ENCODE measurements around the gene SLC6A9. TPM values are rescaled to one million over a fixed set of nuclear protein-coding genes. Genes with fewer than 3 reads are reported as not detected.
A peak's percentile ranks its signal among the peaks of the same experiment; 100 is the strongest.

Gene SLC6A9
- total and polyA plus RNA-seq, 2 experiments from 2014 or later = 4.9 to 13.2 TPM

GRCh38 chr1:44040846-44041245 is 9.6 kb upstream of the SLC6A9 start:
- Histone ChIP-seq H3K9me3 (ENCODE audit: low read depth) (no peaks in the 10 kb centered on the region), H3K4me3 (no peak overlapping the region), H3K27ac (no peak overlapping the region), H3K4me1 (ENCODE audit: low read depth) (peaks cover 15% of the 10 kb centered on the region), H3K36me3 (no peaks in the 10 kb centered on the region), H3K27me3 (no peaks in the 10 kb centered on the region)
- TF ChIP-seq CTCF (IDR thresholded peaks at IDR 0.05; ENCODE audit: low read depth, low read length) = no peak
- peak in 1 of 2 donors; percentile 42 for DNase-seq (ENCODE audit: low read depth in 1 of 2, low spot score in 1 of 2)

- H3K4me1 ChIP-seq (ENCODE audit: low read depth) = peaks cover 19% of the 10 kb centered on the region
- no peak overlapping the region for H3K27ac ChIP-seq
- no peak overlapping the region for H3K4me3 ChIP-seq
- no peaks in the 10 kb centered on the region for H3K27me3 ChIP-seq
- TF ChIP-seq CTCF (IDR thresholded peaks at IDR 0.05; ENCODE audit: low read depth, low read length) = no peak
- no peaks in the 10 kb centered on the region for H3K36me3 ChIP-seq
- no peaks in the 10 kb centered on the region for H3K9me3 ChIP-seq (ENCODE audit: low read depth)
- peak in 1 of 2 donors; percentile 46 for DNase-seq (ENCODE audit: low read depth in 1 of 2, low spot score in 1 of 2)
Observed at GRCh38 chr1:44040418-44040817, 9.2 kb upstream of the SLC6A9 start.

GRCh38 chr1:44038876-44039657 is 7.8 kb upstream of the SLC6A9 start:
- no peak for TF ChIP-seq CTCF (IDR thresholded peaks at IDR 0.05; ENCODE audit: low read depth, low read length)
- H3K27ac ChIP-seq = no peak overlapping the region
- H3K4me3 ChIP-seq = no peak overlapping the region
- peaks cover 25% of the 10 kb centered on the region for H3K4me1 ChIP-seq (ENCODE audit: low read depth)
- no peaks in the 10 kb centered on the region for H3K9me3 ChIP-seq (ENCODE audit: low read depth)
- H3K27me3 ChIP-seq = no peaks in the 10 kb centered on the region
- no peaks in the 10 kb centered on the region for H3K36me3 ChIP-seq
- peak in 1 of 2 donors; percentile 56 for DNase-seq (ENCODE audit: low read depth in 1 of 2, low spot score in 1 of 2)

DNA sequence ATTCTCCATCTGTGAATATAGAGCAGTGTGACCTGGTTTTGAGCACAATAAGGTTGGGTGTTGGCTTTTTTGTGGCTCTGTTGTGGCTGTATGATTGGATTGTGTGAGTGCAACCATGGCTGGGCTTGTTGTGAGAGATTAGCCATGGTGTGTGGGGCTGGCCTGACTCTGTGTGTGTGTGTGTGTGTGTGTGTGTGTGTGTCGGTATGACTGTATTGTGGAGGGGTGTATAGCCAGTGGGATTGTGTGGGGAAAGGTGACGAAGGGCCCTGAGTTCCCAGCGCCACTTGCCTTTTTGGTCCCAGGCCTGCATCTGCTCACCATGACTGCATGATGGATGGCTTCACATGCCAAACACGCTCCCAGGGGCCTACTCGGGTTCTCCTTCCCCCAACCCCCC is 5.9 kb upstream of the SLC6A9 start:
- TF ChIP-seq CTCF (IDR thresholded peaks at IDR 0.05; ENCODE audit: low read depth, low read length) = no peak
- Histone ChIP-seq H3K4me1 (ENCODE audit: low read depth) (peaks cover 31% of the 10 kb centered on the region), H3K27me3 (no peaks in the 10 kb centered on the region), H3K4me3 (no peak overlapping the region), H3K27ac (peak overlapping the region; percentile 82), H3K9me3 (ENCODE audit: low read depth) (no peaks in the 10 kb centered on the region), H3K36me3 (no peaks in the 10 kb centered on the region)
- DNase-seq (ENCODE audit: low read depth in 1 of 2, low spot score in 1 of 2) = peak in 1 of 2 donors; percentile 22

DNA sequence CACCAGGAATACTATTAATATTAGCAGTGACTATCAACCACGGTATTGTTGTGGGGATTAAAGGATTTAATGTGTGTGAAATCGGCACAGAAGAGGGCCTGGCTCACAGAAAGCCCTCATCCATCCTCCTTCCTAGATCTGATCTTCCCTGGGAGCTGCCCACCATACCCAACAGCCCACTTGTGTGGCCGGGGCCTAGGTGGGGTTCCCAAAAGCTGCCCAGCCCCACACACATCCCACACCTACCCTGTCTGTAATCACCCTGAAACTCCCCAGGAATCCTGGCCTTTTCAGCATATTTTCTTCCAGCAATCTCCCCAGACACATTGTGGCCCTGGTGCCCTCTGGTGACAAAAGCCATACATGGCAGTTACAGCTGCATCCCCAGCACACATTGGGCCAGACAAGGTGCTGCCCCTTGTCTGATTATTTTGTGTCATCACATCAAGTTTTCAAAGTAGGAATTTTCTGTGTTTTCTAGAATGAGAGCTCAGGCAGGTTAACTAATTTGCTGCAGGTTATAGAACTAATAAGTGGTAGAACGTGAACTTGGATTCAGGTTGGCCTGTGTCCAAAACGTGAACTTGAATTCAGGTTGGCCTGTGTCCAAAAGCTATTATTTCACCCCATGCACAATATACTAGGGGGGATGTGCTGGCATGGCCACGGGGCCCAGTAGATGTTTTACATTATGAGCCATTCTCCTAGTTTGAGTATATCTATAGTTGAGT is 5.3 kb upstream of the SLC6A9 start:
- Histone ChIP-seq H3K4me3 (no peak overlapping the region), H3K36me3 (no peaks in the 10 kb centered on the region), H3K9me3 (ENCODE audit: low read depth) (no peaks in the 10 kb centered on the region), H3K4me1 (ENCODE audit: low read depth) (peaks cover 34% of the 10 kb centered on the region), H3K27me3 (no peaks in the 10 kb centered on the region), H3K27ac (peak overlapping the region; percentile 82)
- peak; percentile 71 for TF ChIP-seq CTCF (IDR thresholded peaks at IDR 0.05; ENCODE audit: low read depth, low read length)
- peak; percentile 70 to 78 for DNase-seq (ENCODE audit: low read depth in 1 of 2, low spot score in 1 of 2)

All from cardiac muscle cell (in vitro differentiated cells and primary cell).